Measurements from ENCODE around the gene TRAF3IP3. TPM values are rescaled to one million over a fixed set of nuclear protein-coding genes. Genes with fewer than 3 reads are reported as not detected.

TRAF3IP3 gene
- total RNA-seq, 1 donor from 2014 or later, result not detected

DNA sequence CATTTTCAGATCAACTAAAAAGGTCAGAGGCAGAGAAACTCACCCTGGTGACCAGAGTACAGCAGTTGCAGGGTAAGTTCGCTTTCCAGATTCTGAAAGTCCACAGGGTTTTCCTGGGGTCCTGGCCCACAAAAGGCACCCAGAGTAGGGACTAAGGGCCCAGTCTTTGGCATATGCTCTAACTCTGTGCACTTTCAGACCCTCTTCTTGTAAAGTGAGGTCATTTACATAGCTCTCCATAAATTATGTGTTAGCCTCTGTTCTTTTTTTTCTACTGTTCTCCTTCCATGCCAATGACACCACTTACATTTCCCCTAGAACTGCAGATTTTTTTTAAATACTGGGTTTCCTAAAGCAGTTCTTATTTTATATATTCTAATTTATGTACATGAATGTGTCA is 22.2 kb downstream of the TRAF3IP3 start:
- no peak for DNase-seq (ENCODE audit: extremely low spot score, unreplicated experiment)
- Mint-ChIP-seq H3K27me3 (ENCODE audit: unreplicated experiment) (peaks cover 10% of the 10 kb centered on the region), H3K9me3 (ENCODE audit: unreplicated experiment) (no peaks in the 10 kb centered on the region), H3K4me3 (ENCODE audit: unreplicated experiment) (no peak overlapping the region), H3K27ac (ENCODE audit: unreplicated experiment) (no peak overlapping the region), H3K4me1 (ENCODE audit: unreplicated experiment) (no peaks in the 10 kb centered on the region), H3K36me3 (ENCODE audit: unreplicated experiment) (no peaks in the 10 kb centered on the region)
- TF ChIP-seq, protein P1, sequence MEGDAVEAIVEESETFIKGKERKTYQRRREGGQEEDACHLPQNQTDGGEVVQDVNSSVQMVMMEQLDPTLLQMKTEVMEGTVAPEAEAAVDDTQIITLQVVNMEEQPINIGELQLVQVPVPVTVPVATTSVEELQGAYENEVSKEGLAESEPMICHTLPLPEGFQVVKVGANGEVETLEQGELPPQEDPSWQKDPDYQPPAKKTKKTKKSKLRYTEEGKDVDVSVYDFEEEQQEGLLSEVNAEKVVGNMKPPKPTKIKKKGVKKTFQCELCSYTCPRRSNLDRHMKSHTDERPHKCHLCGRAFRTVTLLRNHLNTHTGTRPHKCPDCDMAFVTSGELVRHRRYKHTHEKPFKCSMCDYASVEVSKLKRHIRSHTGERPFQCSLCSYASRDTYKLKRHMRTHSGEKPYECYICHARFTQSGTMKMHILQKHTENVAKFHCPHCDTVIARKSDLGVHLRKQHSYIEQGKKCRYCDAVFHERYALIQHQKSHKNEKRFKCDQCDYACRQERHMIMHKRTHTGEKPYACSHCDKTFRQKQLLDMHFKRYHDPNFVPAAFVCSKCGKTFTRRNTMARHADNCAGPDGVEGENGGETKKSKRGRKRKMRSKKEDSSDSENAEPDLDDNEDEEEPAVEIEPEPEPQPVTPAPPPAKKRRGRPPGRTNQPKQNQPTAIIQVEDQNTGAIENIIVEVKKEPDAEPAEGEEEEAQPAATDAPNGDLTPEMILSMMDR (IDR thresholded peaks at IDR 0.05), result no peak

GRCh38 chr1:209780268-209780667 is 24.4 kb downstream of the TRAF3IP3 start:
- Mint-ChIP-seq H3K4me1 (ENCODE audit: unreplicated experiment) (peaks cover 12% of the 10 kb centered on the region), H3K9me3 (ENCODE audit: unreplicated experiment) (no peaks in the 10 kb centered on the region), H3K4me3 (ENCODE audit: unreplicated experiment) (no peak overlapping the region), H3K27ac (ENCODE audit: unreplicated experiment) (no peak overlapping the region), H3K27me3 (ENCODE audit: unreplicated experiment) (peaks cover 2% of the 10 kb centered on the region), H3K36me3 (ENCODE audit: unreplicated experiment) (no peaks in the 10 kb centered on the region)
- no peak for DNase-seq (ENCODE audit: extremely low spot score, unreplicated experiment)
- TF ChIP-seq, protein P1 (IDR thresholded peaks at IDR 0.05), result no peak

DNA sequence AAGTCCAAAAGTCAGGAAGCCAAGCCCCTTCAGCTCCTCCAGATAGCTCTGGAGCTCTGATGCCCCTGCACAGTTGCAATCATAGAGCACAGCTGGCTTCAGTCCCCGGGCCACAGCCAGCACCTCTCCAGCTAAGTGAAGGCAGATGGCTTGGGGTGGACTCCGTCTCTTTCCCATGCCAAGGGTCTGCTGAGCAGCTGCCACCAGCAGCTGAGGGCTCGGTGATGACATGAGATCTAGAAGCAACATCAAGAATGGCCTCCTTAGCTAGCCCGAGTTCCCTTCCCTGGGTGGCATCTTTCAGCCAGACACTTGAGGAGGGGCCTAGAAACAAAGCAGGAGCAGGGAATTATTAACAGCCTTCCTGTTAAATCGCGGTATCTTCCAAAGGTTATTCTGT is 27.5 kb downstream of the TRAF3IP3 start:
- Mint-ChIP-seq H3K9me3 (ENCODE audit: unreplicated experiment) (no peaks in the 10 kb centered on the region), H3K4me3 (ENCODE audit: unreplicated experiment) (peak overlapping the region; percentile 96), H3K27ac (ENCODE audit: unreplicated experiment) (no peak overlapping the region), H3K4me1 (ENCODE audit: unreplicated experiment) (peaks cover 12% of the 10 kb centered on the region), H3K36me3 (ENCODE audit: unreplicated experiment) (no peaks in the 10 kb centered on the region), H3K27me3 (ENCODE audit: unreplicated experiment) (peaks cover 22% of the 10 kb centered on the region)
- TF ChIP-seq, protein P1 (IDR thresholded peaks at IDR 0.05), result no peak
- DNase-seq (ENCODE audit: extremely low spot score, unreplicated experiment), result no peak

DNA sequence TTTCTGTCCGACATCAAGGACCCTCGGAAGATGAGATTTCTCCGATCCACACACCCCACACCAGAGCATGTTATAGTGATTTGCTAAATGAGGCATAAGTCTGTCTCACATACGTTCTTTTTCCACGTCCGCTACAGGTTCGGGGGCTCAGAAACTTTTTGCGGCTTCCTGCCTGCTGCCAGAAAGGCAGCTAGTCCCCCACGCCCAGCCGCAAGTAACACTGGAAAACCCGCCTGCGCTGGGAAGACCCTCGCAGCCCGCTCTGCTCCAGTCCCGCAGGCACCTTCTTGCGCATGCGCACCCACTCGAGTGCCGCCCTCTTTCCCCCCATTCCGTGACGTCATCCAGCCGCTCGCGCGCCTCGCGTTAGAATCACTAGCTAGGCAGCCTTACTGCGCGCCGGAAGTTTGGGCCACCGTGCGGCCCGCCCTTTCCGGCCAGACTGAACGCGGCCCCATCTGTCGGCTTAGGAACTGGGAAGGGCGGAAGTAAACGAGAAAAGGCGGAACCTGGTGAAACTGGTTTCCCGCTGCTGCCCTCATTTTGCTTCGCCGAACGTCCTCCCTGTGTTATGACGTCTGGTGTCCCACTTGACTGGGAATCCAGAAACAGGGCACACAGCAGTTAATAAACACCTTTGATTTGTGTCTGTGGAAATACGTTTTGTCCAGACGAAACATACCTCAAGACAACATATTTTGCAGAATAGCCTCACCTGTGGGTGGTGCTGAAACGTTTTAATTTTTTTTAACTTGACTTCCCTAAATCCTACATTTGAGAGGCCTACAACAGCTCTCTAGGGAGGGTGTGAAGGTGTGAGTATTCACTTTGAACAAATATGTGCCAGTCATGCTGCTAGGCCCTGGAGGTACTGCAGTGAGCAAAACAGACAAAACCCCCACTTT is 28.7 kb downstream of the TRAF3IP3 start, which contains the start of gene C1orf74:
C1orf74 (minus strand) TSS at position 295 of the 905 bp plus-strand sequence. CDS start 925 bp downstream, outside the sequence.
- Mint-ChIP-seq H3K4me1 (ENCODE audit: unreplicated experiment) (peaks cover 12% of the 10 kb centered on the region), H3K27me3 (ENCODE audit: unreplicated experiment) (peaks cover 24% of the 10 kb centered on the region), H3K27ac (ENCODE audit: unreplicated experiment) (peak within 1 kb of the TSS; percentile 92), H3K4me3 (ENCODE audit: unreplicated experiment) (peak within 1 kb of the TSS; percentile 96), H3K36me3 (ENCODE audit: unreplicated experiment) (no peaks in the 10 kb centered on the region), H3K9me3 (ENCODE audit: unreplicated experiment) (no peaks in the 10 kb centered on the region)
- TF ChIP-seq, protein P1 (IDR thresholded peaks at IDR 0.05), result no peak
- peak; percentile 100 for DNase-seq (ENCODE audit: extremely low spot score, unreplicated experiment)

- Mint-ChIP-seq H3K27ac (ENCODE audit: unreplicated experiment) (no peak overlapping the region), H3K9me3 (ENCODE audit: unreplicated experiment) (no peaks in the 10 kb centered on the region), H3K36me3 (ENCODE audit: unreplicated experiment) (no peaks in the 10 kb centered on the region), H3K4me1 (ENCODE audit: unreplicated experiment) (peaks cover 12% of the 10 kb centered on the region), H3K4me3 (ENCODE audit: unreplicated experiment) (no peak overlapping the region), H3K27me3 (ENCODE audit: unreplicated experiment) (peaks cover 34% of the 10 kb centered on the region)
- DNase-seq (ENCODE audit: extremely low spot score, unreplicated experiment), result no peak
- TF ChIP-seq, protein P1 (IDR thresholded peaks at IDR 0.05), result no peak
These were observed 29.7 kb downstream of the TRAF3IP3 start for GRCh38 chr1:209785592-209785991.
